Measurements from ENCODE around the gene VPS11. TPM values are rescaled to one million over a fixed set of nuclear protein-coding genes. Genes with fewer than 3 reads are reported as not detected.

The VPS11 gene
- total RNA-seq = 10 to 100 TPM; 30.5 to 35.0 TPM
- 10 to 100 TPM; 50.5 to 61.2 (median 57.0) TPM for polyA plus RNA-seq (ENCODE audit: insufficient read length in 6 of 6)
- long read RNA-seq, donor 1, partial matches to known transcripts = 8 of 11 reads
- long read RNA-seq, donor 1, other reads (novel, unspliced or antisense) = 0 of 11 reads
- long read RNA-seq, donor 2, partial matches to known transcripts = 10 of 14 reads
- long read RNA-seq, donor 2, other reads (novel, unspliced or antisense) = 0 of 14 reads
- long read RNA-seq, donor 3, partial matches to known transcripts = 0 of 4 reads
- long read RNA-seq, donor 3, other reads (novel, unspliced or antisense) = 0 of 4 reads
- long read RNA-seq, donor 4, partial matches to known transcripts = 1 of 6 reads
- long read RNA-seq, donor 4, other reads (novel, unspliced or antisense) = 2 of 6 reads
- long read RNA-seq, donor 5, partial matches to known transcripts = 5 of 10 reads
- long read RNA-seq, donor 5, other reads (novel, unspliced or antisense) = 0 of 10 reads
- long read RNA-seq, donor 6, partial matches to known transcripts = 0 of 1 reads
- long read RNA-seq, donor 6, other reads (novel, unspliced or antisense) = 0 of 1 reads
- long read RNA-seq, donor 7, transcript VPS11-208 (16 exons, 3,313 nt) = major isoform, 6 of 6 reads
- long read RNA-seq, donor 7, partial matches to known transcripts = 0 of 6 reads
- long read RNA-seq, donor 7, other reads (novel, unspliced or antisense) = 0 of 6 reads
- long read RNA-seq, donor 8, partial matches to known transcripts = 0 of 3 reads
- long read RNA-seq, donor 8, other reads (novel, unspliced or antisense) = 0 of 3 reads
- long read RNA-seq, donor 9 = 0 reads
- long read RNA-seq, donor 10, transcript VPS11-208 (16 exons, 3,313 nt) = major isoform, 5 of 7 reads
- long read RNA-seq, donor 10, partial matches to known transcripts = 2 of 7 reads
- long read RNA-seq, donor 10, other reads (novel, unspliced or antisense) = 0 of 7 reads
- long read RNA-seq, donor 11, partial matches to known transcripts = 0 of 5 reads
- long read RNA-seq, donor 11, other reads (novel, unspliced or antisense) = 0 of 5 reads
- long read RNA-seq, donor 12, partial matches to known transcripts = 0 of 4 reads
- long read RNA-seq, donor 12, other reads (novel, unspliced or antisense) = 0 of 4 reads

GRCh38 chr11:119067371-119068222 is at the start of gene VPS11:
VPS11 (plus strand) TSS chr11:119067818; CDS start chr11:119067824, 6 bp downstream.
- Histone ChIP-seq H3K27me3 (no peaks in the 10 kb centered on the region), H3K9me3 (no peaks in the 10 kb centered on the region), H3K27ac (peak within 1 kb of the TSS; percentile 85 to 91), H3K36me3 (peaks cover 0 to 30% of the 10 kb centered on the region in 2 donors), H3K4me1 (peaks cover 7 to 35% of the 10 kb centered on the region in 2 donors), H3K4me3 (peak within 1 kb of the TSS; percentile 66 to 71)
- no peak for TF ChIP-seq CTCF (IDR thresholded peaks at IDR 0.05)
- intact Hi-C loops (cut with DNase I) = no loop called here
- DNase-seq = peak; percentile 94 to 100 (median 98)
- peak; percentile 99 for ATAC-seq

GRCh38 chr11:119018074-119018938 is 49.3 kb upstream of the VPS11 start, which contains the start of the genes RPS25 and TRAPPC4:
RPS25 (minus strand) TSS chr11:119018343; CDS start chr11:119018284, 59 bp downstream.
TRAPPC4 (plus strand) TSS chr11:119018766; CDS start chr11:119018796, 30 bp downstream.
- Histone ChIP-seq H3K4me3 (peak within 1 kb of the TSS; percentile 68 to 76), H3K27ac (peak within 1 kb of the TSS; percentile 88 to 97), H3K27me3 (no peaks in the 10 kb centered on the region), H3K9me3 (no peaks in the 10 kb centered on the region), H3K36me3 (peaks cover 4 to 59% of the 10 kb centered on the region in 2 donors), H3K4me1 (peaks cover 18 to 53% of the 10 kb centered on the region in 2 donors)
- DNase-seq (peak; percentile 96 to 98 (median 98)), ATAC-seq (peak; percentile 97)
- TF ChIP-seq CTCF (IDR thresholded peaks at IDR 0.05) = no peak
- intact Hi-C loops (cut with DNase I) = no loop called here

- ATAC-seq = no peak
- Histone ChIP-seq H3K27me3 (no peaks in the 10 kb centered on the region), H3K36me3 (peaks cover 4 to 59% of the 10 kb centered on the region in 2 donors), H3K9me3 (no peaks in the 10 kb centered on the region), H3K4me3 (peak overlapping the region; percentile 68 to 76), H3K27ac (no peak overlapping the region), H3K4me1 (peaks cover 18 to 62% of the 10 kb centered on the region in 2 donors)
- intact Hi-C loops (cut with DNase I) = no loop called here
- no peak for TF ChIP-seq CTCF (IDR thresholded peaks at IDR 0.05)
- DNase-seq = no peak
Observed at GRCh38 chr11:119019996-119020395, 47.6 kb upstream of the VPS11 start.

- no peak for DNase-seq
- Histone ChIP-seq H3K36me3 (peaks cover 0 to 58% of the 10 kb centered on the region in 2 donors), H3K9me3 (no peaks in the 10 kb centered on the region), H3K27ac (no peak overlapping the region), H3K4me3 (no peak overlapping the region), H3K4me1 (peaks cover 18 to 55% of the 10 kb centered on the region in 2 donors), H3K27me3 (no peaks in the 10 kb centered on the region)
- no peak for ATAC-seq
- intact Hi-C loops (cut with DNase I) = no loop called here
- no peak for TF ChIP-seq CTCF (IDR thresholded peaks at IDR 0.05)
Observed at GRCh38 chr11:119021631-119022030, 46.0 kb upstream of the VPS11 start.

Data from left lung (tissue), 14 donors.